Lower leg skin (tissue), 3 donors: ENCODE data around the gene DGCR8.

Source experiments
- POLR2A ChIP-seq, 2 donors: fragments of 450-650 bp; IDR thresholded peaks; one replicate each; pipeline ENCODE4 v1.6.1; 2016 to 2017; ENCODE audit warnings: antibody characterized with exemption in 2 of 2, mild to moderate bottlenecking in 1 of 2, moderate library complexity in 1 of 2
- TF ChIP-seq, protein P1 (sequence below), 3 donors: fragments of 450-650 bp; IDR thresholded peaks; one replicate each; pipeline ENCODE4 v1.5.1; 2016; ENCODE audit warnings: antibody characterized with exemption in 3 of 3, mild to moderate bottlenecking in 3 of 3, moderate library complexity in 2 of 3

DNA sequence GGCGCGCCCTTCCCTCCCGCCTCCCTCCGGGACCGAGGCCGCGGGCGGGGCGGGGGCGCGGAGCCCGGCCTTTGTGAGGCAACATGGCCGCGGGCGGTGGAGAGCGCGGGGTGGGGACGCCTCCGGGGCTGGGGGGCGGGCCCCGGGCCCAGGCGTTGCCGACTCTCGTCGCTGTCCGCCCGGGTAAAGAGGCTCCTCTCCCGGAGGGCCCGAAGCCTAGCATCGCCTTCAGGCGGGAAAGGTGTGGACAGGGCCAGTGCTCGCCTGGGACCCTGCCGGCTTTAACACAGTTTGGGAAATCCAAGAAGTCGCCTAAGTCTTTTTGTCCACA, 369 bp downstream of the DGCR8 start:
- TF ChIP-seq, protein P1, sequence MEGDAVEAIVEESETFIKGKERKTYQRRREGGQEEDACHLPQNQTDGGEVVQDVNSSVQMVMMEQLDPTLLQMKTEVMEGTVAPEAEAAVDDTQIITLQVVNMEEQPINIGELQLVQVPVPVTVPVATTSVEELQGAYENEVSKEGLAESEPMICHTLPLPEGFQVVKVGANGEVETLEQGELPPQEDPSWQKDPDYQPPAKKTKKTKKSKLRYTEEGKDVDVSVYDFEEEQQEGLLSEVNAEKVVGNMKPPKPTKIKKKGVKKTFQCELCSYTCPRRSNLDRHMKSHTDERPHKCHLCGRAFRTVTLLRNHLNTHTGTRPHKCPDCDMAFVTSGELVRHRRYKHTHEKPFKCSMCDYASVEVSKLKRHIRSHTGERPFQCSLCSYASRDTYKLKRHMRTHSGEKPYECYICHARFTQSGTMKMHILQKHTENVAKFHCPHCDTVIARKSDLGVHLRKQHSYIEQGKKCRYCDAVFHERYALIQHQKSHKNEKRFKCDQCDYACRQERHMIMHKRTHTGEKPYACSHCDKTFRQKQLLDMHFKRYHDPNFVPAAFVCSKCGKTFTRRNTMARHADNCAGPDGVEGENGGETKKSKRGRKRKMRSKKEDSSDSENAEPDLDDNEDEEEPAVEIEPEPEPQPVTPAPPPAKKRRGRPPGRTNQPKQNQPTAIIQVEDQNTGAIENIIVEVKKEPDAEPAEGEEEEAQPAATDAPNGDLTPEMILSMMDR (IDR thresholded peaks at IDR 0.05): no peak
- no peak for TF ChIP-seq POLR2A (IDR thresholded peaks at IDR 0.05)
